ENCODE data around the gene PFKL.
"Not testable (repeated sequence)": the region's sequence is repeated elsewhere in the genome, so short reads cannot be mapped to it uniquely, and the experiment has no call there.

Gene PFKL

DNA sequence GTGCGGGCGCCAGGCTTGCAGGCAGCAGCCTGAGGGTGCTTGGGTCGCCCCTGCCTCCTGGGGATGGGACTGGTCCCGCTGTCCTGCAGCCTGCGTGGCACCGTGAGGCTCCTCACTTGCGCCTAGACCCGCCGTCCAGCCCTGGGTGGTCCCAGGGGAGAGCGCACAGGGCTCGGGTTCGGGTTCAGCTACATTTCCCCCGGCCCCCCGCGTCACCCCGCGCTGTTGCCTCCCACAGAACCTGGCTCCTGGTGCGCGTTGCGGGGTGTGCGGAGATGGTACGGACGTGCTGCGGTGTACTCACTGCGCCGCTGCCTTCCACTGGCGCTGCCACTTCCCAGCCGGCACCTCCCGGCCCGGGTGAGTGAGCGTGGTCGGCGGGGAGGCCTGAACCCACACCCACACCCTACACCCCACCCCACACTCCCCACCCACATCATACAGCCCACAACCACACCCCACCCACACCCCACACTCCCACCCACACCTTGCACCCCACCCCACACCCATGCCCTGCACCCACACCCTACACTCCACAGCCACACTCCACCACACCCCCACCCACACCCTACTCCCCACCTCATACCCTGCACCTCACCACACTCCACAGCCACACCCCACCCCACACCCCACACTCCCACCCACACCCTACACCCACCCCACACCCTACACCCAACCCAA, 6.2 kb upstream of the PFKL start:
- no peak for FAIRE-seq

DNA sequence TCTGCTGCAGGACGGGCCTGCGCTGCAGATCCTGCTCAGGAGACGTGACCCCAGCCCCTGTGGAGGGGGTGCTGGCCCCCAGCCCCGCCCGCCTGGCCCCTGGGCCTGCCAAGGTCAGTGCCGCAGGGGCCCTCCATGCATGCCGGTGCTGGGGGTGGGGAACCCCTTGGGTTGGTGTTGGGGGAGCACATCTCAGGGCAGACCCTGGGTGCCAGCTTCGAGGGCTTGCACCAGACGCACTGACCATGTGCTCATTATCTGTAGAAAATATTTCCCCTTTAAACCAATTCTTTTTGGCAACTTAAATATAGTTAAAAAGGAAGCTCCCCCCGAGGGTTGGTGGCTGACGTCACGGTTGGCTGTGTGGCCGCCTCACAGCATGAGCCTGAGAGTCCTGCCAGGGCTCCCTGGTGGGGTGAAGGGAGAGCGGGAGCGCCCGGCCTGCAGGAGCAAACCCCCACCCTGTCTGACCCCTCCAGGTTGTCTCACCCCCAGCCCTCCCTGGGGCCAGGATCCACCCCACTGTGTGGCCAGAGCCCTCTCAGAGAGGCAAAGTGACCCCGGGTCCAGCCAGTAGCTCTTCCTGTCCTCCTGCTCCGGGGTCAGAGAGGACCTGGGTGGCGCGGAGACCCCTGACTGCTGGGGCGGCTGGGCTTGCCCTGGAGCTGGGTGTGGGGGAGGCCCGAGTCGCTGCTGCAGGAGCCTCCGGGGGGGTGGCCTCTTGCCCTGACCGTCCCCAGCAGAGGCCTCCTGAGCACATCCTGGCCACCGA, 5.3 kb upstream of the PFKL start:
- no peak for FAIRE-seq
- no peak for DNase-seq (ENCODE audit: insufficient read length, low spot score)

More for the DNA sequence above, 6.2 kb upstream of the PFKL start:
- no peak for DNase-seq (ENCODE audit: insufficient read length, low spot score)

DNA sequence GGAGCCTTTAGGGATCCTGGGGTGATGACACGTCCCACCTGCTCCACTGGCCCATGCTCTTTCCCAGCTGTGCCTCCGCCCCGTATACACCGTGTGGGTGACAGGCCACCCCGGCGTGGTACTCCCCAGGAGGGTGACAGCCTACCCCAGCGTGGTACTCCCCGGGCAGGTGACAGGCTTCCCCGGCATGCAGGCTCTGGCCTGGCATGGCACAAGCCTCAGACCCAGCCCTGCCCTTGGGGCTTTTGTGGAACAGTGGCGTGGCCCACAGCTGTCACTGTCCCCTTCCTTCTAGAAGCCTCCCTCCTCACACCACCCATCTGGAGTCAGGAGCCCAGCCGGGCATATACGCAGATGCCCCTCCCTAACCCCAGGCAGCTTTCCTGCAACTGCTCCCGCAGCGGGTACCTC, 4.7 kb upstream of the PFKL start:
- DNase-seq (ENCODE audit: insufficient read length, low spot score): no peak
- no peak for FAIRE-seq

DNA sequence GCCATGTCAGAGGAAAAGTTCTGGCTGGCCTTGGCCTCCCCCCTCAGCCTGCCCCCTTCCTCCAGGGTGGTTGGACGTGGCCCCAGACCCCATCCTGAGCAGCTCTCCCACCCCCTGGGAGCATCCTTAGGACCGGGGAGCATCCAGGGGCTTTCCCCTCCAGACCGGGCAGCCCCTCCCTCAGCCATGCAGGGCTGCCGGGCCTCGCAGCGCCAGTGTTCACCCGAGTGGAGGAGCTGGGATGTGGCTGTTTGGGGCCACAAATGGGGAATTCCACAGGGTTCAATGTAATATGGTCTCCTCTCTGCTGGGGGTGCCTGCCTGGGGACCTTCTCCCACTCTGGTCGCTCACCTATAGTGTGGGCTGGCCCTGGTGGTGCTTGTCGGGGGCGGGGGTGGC, 4.2 kb upstream of the PFKL start:
- DNase-seq (ENCODE audit: insufficient read length, low spot score): no peak
- no peak for FAIRE-seq

DNA sequence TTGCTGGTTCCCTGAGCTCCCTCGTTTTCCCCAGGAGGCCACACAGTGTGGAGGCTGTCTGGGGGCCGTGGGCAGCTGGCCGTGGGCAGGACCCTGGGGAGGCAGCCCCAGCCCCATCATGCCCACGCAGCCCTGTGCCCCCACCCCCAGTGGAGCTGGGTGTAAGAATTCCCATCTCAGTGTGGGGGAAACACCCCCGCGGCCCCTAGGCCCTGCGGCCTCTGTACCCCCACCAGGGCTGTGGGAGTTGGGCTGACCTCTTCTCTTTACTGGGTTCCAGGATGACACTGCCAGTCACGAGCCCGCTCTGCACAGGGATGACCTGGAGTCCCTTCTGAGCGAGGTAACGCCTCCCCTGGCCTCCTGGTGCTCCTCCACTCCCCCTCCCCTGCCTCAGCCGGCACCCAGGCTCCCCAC, 3.7 kb upstream of the PFKL start:
- DNase-seq (ENCODE audit: insufficient read length, low spot score) (no peak), FAIRE-seq (no peak)

DNA sequence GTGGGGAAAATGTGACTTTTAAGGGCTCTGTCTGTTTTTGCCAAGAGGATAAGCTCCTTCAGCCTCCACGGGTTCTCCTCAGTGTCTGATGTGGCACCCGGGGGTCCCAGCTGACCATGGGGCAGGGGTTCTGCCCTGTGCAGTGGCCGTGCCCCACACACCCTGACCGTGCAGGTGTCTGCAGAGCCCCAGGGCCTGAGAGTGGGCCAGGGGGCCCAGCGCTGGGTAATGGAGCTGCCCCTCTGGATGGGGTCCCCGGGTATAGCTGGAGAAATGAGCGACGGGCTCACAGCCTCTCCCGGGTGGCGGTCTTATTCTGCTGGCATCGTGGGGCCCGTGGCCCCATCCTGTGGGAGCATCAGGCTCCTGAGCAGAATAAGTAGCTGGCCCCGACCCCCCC, 2.9 kb upstream of the PFKL start:
- DNase-seq (ENCODE audit: insufficient read length, low spot score): no peak
- no peak for FAIRE-seq

DNA sequence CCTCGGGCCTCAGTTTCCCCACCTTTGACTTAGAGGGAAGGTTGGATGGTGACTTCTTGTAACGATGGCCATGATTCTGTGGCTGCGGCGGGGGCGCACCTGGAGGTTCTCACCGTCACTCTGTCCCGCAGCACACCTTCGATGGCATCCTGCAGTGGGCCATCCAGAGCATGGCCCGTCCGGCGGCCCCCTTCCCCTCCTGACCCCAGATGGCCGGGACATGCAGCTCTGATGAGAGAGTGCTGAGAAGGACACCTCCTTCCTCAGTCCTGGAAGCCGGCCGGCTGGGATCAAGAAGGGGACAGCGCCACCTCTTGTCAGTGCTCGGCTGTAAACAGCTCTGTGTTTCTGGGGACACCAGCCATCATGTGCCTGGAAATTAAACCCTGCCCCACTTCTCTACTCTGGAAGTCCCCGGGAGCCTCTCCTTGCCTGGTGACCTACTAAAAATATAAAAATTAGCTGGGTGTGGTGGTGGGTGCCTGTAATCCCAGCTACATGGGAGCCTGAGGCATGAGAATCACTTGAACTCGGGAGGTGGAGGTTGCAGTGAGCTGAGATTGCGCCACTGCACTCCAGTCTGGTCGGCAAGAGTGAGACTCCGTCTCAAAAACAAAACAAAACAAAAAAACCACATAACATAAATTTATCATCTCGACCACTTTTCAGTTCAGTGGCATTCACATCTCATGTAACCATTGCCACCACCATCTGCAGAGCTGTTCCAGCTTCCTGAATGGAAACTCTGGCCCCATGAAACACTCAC, 2.1 kb upstream of the PFKL start:
- peak; percentile 98 for DNase-seq (ENCODE audit: insufficient read length, low spot score)

DNA sequence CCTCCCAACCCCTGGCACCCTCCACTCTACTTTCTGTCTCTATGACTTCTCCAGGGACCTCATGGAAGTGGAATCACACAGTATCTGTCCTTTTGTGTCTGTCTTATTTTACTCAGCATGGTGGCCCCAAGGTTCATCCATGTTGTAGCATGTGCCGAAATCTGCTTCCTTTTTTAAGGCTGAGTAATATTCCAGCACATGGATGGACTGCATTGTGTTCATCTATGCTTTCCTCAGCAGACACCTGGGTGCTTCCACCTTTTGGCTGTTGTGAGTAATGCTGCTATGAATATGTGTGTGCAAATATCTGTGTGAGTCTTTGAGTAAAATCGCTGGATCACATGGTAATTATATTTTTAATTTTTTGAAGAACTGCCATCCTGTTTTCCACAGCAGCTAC, 1.6 kb upstream of the PFKL start:
- peak; percentile 11 for FAIRE-seq
- DNase-seq (ENCODE audit: insufficient read length, low spot score): no peak

More for the DNA sequence above, 2.1 kb upstream of the PFKL start:
- FAIRE-seq: peak; percentile 28

DNA sequence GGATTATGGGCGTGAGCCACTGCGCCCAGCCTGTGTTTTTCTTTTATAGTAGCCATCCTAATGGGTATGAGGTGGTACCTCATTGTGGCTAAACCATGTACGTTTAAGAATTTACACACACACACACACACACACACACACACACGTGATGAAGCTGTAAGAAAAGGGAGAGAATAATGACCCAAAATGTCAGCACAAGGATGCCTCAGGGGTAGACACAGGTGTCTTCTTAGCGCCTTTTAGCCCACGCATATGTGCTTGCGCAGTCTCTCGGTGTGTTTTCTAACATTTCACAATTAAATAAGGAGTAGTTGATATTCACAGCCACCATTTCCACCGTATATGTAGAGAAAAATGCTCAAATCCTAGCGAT, 782 bp upstream of the PFKL start:
- FAIRE-seq: no peak
- DNase-seq (ENCODE audit: insufficient read length, low spot score): no peak

DNA sequence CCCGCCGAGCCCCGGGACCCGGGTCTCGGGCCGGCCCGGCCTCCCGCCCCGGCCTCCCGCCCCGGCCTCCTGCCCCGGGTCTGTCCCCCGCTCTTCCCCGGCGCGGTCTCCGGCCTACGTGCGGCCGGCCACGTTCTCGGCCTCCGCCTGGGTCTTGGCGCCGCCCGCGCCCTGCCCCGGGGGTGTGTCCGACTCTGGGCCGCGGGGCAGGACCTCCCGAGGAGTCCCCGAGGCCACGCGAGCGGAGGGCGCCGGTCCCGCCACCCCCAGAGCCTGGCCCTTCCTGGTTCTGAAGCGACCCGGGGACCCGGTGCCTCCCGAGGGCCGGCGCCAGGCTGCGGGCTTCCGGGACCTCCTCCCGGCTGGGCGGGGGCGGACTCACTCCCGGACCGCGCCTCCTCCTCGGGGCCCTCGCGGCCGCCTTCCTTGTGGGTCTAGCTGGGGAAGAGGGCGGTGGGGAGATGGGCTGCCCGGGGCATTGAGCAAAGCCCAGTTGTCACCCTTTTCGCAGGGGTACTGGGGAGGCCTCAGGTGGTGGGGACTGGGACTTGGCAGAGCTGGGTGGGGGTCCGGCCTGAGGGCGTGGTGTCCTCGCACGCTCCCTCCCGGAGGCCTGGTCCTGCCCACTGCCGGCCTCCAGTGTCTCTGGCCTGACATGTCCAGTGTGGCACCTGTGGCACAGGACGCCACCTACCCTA, 558 bp downstream of the PFKL start:
- FAIRE-seq (no peak), DNase-seq (ENCODE audit: insufficient read length, low spot score) (peak; percentile 88)

DNA sequence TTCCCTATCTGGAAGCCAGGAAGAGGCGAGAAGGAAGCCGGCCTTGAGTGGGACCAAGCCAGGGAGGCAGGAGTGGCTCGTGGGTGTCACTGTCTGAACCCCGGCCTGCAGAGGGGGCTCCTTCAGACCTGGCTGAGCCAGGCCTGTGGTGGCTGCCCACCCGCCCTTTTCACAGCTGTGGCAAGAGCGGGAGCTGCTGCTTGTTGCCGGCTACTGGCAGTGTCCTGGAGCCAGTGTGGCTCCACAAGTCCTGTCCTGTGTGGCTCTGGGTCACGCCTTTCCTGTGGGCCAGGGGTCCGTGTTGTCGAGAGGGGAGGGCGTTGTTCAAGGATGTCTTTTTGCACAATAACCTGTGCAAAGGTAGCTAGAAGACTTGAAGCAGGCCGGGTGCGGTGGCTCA, 1.3 kb downstream of the PFKL start:
- DNase-seq (ENCODE audit: insufficient read length, low spot score) (no peak), FAIRE-seq (peak; percentile 18)

DNA sequence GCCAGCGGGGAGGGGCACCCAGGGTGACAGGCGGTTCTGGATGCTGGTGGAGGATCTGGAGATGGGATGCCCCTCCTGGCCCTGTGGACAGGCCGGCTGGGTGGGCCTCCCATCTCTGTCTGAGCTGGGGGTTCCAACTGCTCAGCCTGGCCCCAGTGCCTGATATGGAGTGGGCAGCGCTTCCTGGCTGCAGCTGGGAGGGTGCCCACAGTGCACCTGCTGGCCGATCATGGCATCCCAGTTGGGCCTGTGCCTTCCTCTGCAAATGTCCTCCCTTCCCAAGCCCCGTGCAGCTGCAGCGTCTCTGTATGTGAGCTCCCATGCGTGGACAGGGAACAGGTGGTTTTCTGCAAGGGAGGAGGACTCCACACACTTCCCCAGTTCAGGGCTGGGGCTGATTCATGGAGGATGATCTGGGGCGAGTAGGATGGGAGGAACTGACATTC, 2.1 kb downstream of the PFKL start:
- FAIRE-seq (no peak), DNase-seq (ENCODE audit: insufficient read length, low spot score) (no peak)

DNA sequence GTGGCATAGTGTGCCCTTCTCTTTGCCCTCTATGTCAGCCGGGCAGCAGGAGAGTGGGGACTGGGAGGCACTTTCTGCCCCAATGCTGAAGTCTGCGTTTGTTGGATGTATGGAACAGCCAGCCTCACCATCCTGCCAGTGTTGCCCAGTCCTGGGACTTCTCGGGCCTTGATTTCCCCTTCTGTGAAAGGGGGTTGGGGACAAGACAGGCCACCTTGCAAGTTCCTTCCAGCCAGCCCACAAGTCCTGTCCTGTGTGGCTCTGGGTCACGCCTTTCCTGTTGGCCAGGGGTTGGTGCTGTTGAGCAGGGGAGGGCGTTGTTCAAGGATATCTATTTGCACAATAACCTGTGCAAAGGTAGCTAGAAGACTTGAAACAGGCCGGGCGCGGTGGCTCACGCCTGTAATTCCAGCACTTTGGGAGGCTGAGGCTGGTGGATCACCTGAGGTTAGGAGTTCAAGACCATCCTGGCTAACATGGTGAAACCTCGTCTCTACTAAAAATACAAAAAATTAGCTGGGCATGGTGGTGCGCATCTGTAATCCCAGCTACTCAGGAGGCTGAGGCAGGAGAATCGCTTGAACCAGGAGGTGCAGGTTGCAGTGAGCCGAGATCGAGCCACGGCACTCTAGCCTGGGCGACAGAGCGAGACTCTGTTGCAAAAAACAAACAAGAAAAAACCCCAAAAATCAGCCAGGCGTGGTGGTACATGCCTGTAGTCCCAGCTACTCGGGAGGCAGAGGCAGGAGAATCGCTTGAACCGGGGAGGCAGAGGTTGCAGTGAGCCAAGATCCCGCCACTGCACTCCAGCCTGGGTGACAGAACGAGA, 2.9 kb downstream of the PFKL start:
- FAIRE-seq; DNase-seq (ENCODE audit: insufficient read length, low spot score): not testable (repeated sequence)

DNA sequence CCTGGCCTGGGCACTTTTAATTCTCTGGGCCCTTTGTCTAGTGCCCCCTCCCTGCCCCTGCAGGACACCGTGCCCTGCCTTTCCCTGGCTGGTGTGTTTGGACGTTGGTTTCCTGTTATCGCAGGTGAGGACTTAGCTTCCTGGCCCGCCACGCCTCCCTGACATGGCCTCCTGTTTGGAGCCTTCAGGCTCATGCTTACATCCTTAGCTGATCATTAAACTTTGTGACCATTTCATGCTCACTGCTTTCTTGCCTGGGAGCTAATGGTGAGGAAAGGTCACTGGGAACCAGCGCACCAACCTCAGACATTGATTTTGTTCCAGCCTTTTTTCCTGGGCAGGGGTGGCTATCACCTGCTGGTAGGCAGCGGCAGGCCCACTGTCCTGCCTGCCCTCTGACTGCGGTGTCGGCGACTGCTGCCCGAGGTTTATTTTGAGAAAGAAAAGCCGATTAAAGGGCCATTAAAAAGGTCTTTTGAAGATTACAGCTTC, 3.7 kb downstream of the PFKL start:
- FAIRE-seq (no peak), DNase-seq (ENCODE audit: insufficient read length, low spot score) (no peak)

DNA sequence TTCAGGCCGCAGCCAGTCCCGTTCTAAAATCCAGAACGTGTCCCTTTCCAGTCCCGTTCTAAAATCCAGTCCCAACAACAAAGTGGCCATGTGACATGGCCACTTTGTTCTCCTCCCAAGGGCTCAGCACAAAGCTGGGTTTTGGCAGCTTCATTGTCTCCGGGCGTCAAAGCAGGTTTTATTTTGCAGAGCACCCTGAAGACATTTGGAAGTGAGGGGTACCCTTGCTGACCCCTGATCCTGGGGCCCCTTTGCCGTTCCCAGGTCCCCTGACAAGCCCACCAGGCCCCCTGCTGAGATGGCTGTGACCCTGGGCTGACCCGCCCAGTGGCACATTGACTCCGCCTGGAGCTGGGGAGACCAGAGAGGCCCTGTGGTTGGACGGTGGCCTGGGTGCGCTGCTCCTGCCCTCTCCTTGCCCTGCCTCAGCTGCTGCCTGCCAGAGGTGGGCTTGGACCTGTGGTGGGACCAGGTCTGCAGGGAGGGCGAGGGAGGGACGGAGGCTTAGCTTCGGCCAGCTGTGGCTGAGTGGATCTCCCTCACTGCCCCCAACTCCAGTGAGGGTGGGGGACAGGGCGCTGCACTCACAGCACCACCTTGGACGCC, 4.3 kb downstream of the PFKL start:
- no peak for FAIRE-seq

DNA sequence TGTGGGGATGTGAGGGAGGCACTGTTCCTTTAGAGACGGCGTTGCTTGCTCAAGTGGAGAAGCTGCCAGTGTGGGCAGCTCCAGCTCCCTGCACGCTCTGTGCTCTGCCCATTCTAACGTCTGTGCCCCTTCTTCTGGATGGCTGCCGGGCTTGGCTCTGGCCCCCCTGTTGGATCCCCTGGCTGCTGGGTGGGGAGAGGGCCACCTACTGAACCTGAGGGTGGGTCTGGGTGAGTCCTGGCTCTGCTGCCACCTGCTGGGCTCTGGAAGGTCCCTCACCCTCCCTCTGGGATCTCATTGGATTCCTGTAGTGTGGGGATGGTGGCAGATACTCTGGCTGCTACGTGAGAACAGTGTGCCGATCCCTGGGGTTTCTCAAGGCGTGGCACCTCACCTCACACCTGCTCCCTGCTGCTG, 5.0 kb downstream of the PFKL start:
- peak; percentile 68 for FAIRE-seq

More for the DNA sequence above, 4.3 kb downstream of the PFKL start:
- DNase-seq (ENCODE audit: insufficient read length, low spot score): no peak

DNA sequence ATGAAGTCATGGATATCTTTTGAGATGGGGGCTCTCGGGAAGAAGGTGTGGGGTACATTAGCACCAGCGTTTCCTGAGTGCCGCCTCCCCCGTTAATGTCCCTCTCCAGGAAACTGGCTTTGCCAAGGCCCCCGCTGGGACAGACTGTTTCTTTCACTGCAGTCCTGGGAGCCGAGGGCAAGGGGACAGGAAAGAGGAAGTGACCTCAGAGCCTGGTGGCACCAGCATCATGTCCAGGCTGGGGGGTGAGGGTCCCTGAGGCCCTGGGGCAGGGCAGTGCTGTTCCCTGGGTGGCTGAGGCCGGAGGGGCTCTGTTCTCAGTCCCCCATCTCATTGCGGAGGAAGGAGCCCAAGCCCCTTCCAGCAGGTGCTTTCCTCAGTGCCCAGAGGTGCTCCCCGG, 5.8 kb downstream of the PFKL start:
- DNase-seq (ENCODE audit: insufficient read length, low spot score) (no peak), FAIRE-seq (no peak)

More for the DNA sequence above, 5.0 kb downstream of the PFKL start:
- no peak for DNase-seq (ENCODE audit: insufficient read length, low spot score)

DNA sequence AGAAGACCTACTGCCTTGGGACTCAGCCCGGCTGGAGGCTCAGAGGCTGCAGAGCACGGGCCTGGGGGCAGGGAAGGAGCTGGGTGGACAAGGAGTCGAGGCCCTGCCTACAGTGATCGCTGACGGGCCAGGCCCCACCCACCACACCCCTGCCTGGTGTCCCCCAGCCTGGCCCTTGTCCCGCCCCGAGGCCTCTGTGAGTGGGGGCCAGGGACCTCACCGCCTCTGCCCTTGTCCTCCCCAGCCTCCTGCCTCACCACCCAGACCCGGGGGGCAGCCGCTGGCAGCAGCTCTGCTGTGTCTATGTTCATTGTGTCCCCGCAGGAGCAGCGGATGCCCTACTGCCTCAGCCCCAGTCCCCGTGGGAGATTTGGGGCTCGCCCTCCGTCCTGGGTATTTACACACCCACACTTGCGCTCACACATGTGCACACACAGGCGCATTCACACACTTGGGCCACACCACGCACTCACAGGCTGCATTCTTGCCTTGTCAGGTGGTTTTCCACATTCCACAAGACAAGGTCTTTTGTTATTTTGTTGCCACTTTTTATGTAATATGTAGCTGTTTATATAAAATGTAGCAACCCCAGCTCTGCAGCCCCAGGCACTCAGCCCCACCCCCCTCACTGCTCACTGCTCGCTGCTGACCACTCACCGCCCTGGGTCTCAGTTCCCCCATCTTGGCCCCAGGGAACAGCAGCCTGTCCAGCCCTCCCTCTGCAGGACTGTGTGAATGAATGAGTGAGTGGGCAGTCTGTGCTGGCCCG, 7.3 kb downstream of the PFKL start:
- DNase-seq (ENCODE audit: insufficient read length, low spot score): no peak
- FAIRE-seq: no peak

Measured in GM19239 (cell line).